GM21381 (cell line): ENCODE data around the gene ZNF208.
"Not testable (repeated sequence)": the region's sequence is repeated elsewhere in the genome, so short reads cannot be mapped to it uniquely, and the experiment has no call there.

Source experiments
- ATAC-seq: cut with Tn5 transposase; IDR thresholded peaks from one replicate; pipeline ENCODE4 v1.9.1; 2021; ENCODE audit warnings: mild to moderate bottlenecking, moderate library complexity; ENCODE audit not compliant: unreplicated experiment

ZNF208 gene

DNA sequence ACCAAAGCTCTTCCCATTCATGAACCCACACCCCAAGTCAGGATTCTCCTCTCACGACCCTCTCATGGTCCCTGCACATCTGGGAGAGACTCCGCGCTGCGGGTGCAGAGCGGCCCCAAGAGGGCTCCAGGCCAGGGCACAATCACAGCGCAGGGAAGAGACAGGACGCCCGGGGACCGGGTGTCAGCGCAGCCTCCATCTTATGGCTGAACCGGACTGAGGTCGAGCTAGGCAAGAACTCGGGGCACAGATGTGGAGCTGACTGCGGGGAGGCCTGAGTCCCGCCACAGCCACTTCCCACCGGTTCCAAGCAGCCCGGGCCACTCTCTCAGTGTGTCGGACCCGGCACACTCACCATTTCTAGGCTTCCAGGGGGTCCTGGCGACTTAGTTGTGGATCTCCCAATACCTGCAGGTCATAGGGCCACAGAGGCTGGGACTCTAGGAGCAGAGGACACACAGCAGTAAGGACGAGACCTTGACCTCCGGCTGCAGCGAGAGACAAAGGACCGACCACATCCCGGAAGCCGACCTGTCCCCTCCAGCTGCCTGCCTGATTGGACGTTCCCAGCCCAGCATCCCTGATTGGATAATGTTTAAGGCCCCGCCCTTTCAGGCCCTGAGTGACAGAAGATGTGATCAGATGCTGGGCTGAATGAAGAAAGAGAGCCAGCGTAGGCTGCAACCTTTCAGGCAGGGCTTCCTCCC lies at the start of gene ZNF208:
Gene ZNF208 (minus strand): TSS at position 507 of the 707 bp plus-strand sequence. CDS start 149 bp downstream, at position 358.
- not testable (repeated sequence) for ATAC-seq

DNA sequence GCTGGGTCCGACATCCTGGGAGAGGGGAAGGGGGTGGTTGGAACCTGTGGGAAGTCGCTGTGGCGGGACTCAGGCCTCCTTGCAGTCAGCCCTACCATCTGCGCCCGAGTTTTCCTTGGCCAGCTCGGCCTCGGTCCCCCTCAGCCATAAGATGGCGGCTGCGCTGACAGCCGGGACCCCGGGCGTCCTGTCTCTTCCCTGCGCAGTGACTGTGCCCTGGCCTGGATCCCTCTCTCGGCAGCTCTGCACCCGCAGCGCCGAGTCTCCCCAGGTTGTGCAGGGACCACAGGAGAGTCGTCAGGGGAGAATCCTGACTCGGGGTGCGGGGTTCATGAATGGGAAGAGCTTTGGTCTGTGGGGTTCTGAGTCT lies 41.9 kb upstream of the ZNF208 start:
- no peak for ATAC-seq

DNA sequence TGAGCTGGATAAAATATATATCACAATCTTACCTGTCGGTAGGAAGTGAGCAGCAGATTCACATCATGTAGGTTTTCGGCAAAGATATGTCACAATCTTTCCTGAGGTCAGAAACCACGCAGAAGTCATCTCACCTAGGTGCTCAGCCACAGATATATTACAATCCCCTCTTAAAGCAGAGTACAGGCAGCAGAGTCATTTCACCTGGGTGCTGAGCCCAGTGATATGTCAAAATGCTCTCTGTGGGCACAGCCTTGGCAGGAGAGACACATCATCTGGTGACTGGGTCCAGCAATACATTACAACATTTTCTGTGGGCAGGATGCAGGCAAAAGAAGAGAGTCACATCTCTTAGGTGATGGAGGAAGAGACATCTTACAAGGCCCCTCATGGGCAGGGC lies 30.4 kb upstream of the ZNF208 start:
- ATAC-seq = not testable (repeated sequence)

DNA sequence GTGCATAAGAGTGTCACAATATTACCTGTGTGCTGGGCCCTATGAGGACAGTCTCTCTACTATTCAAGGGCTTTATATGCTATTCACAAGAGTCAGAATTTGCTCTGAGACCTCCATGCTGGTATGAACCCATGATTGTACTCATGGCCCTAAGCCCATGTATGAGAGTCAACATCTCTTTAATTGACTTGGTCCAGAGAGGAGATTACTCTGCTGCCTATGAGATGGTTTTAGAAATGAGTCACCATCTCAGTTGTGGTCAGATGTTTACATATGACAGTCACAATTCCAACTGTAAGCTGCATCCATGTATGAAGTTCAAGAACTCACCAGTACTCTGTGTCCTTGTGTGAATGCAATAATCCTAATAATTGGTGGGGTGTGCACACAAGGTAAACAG lies 19.9 kb upstream of the ZNF208 start:
- no peak for ATAC-seq

DNA sequence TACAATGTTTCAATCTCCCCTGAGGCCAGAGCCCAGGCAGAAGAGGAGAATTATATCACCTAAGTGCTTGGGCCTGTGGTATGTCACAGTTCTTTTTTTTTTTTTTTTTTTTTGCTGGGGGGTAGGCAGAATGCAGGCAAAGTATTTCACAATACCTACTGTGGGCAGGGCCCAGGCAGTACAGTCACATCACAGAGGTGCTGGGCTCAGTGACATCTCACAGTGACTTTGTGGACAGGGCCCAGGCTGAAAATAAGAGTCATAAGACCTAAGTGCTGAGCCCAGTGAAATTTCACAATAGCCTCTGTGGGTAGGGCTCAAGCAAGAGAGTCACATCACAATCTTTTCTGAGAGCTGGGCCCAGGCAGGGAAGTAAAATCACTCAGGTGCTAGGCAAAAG lies 15.9 kb upstream of the ZNF208 start:
- ATAC-seq = no peak

DNA sequence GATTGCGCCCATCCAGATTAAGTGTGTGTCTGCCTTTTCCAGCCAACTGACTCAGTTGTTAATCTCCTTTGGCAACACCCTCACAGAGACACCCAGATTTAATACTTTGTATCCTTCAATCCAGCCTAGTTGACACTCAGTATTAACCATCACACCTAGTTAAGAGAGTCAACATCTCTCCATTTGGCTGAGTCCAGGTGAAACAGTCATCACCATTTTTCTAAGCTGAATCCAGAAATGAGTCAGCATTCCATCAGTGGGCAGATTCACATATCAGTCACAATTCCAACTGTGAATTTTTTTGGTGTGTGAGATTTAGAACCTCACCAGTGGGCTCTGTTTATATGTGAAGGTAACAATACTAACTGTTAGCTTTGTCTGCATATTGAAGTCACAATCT lies 14.8 kb upstream of the ZNF208 start:
- ATAC-seq = not testable (repeated sequence)

DNA sequence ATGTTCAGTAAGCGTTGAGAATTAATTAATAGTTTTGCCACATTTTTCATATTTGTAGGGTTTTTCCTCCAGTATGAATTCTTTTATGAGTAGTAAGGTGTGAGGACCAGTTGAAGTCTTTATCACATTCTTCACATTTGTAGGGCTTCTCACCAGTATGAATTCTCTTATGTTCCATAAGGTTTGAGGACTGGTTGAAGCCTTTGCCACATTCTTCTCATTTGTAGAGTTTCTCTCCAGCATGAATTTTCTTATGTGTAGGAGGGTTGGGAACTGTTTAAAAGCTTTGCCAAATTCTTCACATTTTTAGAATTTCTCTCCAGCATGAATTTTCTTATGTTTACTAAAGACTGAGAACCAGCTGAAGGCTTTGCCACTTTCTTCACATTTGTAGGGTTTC lies 40.3 kb downstream of the ZNF208 start:
- ATAC-seq = no peak

DNA sequence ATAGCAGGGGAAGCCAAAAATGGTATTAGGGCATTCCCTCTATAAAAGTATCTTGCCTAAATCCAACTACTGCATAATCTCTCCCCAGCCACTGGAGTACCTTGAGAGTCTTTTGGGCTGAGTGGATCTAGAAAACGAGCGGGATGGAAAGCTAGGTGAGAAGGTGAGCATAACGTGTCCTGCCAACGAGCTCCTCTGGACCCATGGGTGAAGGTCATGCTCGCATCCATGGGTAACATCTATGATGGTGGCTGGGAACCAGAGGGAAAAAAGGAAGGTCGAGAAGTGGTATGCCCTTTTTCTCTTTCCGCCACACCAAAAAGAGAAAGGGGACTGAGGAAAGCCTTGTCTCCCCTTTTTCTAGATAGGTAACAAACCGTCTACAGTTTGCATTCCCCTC lies 63.0 kb downstream of the ZNF208 start:
- no peak for ATAC-seq

DNA sequence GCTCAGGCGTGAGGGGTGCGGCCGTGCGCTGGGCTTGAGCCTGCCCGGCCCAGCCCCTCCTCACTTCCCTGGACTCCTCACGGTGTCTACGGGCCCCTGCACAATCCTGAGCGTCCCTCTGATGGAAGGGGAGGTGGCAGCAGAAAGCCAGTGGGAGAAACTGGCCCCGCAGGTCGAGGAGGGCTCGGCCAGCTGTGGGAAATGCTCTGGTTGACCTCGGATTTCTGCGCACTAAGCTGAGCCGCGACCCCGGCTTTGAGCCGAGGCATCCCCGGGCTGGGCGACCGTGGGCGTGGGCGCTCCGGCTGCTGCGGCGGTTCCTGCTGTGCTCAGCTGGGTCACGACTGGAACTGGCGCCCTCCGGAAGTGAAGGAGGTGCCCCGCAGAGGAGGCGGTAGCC lies 70.1 kb downstream of the ZNF208 start:
- ATAC-seq = no peak

DNA sequence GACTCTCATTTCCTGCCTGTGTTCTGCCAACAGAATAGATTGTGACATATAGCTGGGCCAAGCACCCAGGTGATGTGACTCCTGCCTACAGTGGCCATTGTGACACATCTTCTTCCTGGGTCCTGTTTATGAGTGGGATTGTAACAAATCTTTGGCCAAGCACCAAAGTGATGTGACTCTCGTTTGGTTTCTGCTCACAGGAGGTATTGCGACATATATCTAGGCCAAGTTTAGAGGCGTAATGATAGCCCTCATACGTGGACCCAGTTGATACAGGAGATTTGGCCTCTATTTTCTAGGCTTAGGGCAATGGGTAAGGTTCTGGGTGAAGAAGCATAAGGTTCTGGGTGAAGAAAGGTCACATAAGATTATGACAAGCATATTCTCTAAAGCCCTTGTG lies 76.2 kb downstream of the ZNF208 start:
- no peak for ATAC-seq

DNA sequence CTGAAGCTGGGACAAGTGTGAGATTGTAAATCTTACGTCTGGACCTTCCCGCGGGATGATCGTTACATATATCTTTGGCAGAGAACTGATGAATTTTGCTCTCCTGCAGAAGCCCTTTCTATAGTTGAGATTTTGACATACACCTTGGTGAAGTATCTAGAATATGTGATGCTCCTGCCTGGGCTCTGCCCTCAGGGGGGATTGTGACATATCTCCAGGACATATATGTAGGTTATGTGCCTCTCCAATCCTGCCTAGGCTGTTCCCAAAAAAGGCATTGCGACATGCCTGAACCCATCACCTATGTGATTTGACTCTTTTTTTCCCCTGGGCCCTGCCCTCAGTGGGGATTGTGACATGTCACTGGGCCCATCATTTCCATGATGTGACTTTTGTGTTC lies 76.6 kb downstream of the ZNF208 start:
- no peak for ATAC-seq

DNA sequence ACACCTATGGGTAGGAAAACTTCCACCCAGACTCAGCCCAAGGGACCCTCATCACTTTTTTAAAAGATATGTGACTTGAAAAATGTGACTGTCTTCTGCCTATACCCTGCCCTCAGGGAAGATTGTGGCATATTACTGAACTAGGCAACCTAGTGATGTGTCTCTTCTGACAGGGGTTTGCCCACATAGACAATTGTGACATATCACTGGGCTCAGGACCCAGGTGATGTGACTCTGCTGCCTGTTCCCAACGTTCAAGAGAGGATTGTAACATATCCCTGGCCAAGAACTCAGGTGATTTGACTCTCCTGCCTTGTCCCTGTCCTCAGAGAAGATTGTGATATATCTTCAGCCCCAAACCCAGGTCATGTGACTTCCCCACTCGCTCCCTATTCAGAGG lies 88.5 kb downstream of the ZNF208 start:
- no peak for ATAC-seq

DNA sequence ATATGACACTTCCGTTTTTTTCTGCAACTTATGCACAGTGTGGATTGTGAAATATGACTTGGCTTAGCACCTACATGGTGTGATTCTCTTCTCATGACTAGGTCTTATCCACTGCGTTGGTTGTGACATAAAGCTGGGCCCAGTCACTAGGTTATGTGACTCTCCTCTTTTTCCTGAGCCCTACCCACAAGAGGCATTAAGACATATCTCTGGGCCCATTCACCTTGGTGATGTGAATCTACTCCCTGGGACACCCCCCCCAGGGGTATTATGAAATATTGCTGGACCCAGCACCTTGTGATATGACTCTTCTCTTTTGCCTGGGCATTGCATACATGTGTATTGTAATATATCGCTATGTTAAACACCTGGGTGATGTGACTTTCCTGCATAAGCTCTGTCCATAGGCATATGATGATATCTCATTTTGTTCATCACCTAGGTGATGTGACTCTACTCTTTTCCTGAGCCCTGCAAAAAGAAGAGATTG lies 89.0 kb downstream of the ZNF208 start:
- no peak for ATAC-seq

DNA sequence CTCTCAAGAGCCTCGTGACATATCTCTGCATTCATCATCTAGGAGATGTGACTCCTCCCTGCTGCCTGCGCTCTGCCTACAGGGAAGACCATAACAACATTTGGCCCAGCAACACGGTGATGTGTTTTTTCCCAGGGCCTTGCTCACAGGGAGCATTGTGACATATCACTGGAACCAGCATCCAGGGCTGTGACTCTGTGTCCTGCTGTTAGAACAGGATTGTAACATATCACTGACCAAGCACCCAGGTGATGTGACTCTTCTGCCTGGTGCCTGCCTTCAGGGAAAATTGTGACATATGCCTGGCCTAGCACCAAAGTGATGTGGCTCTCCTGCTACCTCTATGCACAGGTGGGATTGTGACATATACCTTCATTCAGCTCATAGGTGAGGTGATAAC lies 95.3 kb downstream of the ZNF208 start:
- ATAC-seq = no peak

DNA sequence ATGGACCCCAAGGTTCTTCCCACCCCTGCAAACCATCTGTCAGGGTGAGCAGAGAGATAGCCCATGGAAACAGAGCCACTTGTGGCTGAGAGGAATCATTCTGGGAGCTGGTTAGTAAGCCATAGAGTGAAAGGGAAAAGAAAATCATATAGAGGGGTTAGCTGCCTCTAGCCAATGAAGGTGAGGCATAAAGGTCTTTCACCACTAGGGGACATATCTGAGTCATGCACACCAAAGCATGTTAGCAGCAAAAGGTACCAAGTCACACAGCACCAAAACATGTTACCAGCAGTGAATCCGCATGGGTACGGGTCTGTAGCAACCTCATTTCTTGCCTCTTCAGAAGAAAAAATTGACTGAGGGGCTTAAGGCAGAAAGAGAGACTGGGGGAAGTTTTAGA lies 98.1 kb downstream of the ZNF208 start:
- no peak for ATAC-seq

DNA sequence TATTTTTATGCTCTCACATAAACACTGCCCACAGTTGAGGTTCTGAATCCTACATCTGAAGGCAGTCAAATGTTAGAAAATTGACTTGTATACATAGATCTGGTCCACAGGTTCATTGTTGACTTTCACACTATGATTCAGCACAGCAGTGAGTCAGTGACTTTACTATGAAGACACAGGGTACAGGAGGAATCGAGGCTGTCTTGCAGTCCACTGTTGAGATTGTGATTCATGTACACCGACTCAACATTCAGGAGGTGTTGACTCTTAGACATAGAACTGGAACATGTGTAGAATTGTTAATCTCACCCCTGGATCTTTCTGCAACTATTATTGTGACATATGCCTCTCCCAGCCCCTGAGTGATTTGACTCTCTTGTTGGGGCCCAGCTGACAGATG lies 100.4 kb downstream of the ZNF208 start:
- no peak for ATAC-seq

DNA sequence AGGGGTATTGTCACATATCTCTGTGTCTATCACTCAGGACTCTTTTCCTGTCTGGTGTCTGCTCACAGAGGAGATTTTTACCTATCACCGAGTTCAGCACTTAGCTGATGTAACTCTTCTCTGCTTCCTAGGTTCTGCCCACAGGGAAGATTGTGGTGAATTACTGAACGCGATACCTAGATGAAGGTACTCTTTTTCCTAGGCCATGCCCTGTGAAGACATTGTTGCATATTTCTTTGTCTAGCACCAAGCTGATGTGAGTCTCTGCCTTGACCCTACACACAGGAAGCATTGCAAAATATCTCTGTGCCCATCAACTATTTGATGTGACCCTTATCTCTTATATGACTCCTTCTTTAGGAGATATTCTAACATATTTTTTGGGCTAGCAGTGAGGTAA lies 102.7 kb downstream of the ZNF208 start:
- no peak for ATAC-seq

DNA sequence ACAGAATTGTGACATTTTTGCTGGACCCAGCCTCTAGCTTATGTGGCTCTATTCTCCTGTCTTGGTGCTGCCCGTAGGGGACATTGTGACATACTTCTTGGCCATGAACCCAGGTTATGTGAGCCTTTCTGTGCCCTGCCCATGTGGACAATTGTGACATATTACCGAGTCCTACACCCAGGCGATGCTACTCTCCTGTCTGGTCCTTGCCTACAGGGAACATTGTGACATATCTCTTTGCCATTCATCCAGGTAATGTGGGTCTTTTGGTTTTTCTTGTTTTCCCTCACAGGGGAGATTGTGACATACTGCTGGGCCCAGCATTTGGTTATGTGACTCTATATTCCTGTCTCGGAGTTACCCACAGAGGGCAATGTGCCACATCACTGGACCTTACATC lies 103.2 kb downstream of the ZNF208 start:
- no peak for ATAC-seq

DNA sequence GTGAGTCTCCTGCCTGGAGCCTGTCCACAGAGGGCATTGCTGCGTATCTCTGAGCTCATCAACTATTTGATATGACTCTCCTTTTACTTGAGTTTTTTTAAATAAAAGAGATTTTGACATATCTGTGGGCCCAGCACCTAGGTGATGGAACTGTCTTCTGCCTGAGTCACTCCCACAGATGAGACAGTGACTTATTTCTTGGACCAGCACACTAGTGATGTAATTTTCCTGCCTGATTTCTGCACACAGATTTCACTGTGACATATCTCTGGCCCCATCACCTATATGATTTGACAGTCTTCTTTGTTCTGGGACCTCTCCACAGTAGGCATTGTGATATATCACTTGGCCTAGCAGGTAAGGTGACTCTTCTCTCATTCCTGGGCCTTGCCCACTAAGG lies 108.2 kb downstream of the ZNF208 start:
- ATAC-seq = no peak

DNA sequence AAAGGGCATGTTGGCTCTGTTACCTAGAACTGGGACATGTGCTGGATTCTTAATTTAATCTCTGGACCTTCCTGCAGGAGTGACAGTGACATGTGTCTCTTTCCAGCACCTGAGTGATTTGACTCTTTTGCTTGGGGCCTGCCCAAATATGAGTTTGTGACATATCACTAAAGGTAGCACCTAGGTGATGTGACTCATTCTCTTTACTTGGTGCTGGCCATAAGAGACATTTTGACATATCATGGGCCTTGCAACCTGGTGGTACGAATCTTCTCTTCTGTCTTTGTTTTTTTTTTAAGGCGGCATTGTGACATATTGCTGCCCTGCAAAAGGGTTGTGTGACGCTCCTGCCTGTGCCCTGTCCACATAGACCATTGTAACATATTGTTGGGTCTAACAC lies 108.9 kb downstream of the ZNF208 start:
- no peak for ATAC-seq

DNA sequence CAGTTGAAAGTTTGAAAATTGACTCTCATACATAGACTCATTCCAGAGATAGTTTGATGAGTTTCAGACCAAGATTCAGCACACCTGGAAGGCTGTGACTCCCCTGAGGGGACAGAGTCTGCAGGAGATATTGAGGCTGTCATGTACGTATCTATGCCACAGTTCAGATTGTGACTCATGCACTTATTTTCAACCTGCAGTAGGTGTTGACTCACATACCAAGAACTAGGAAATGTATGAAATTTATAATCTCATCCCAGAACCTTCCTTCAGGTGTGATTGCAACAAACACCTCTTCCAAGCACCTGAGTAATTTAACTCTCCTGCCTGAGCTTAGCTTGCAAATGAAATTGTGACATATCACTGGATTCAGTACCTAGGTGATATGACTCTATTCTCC lies 110.3 kb downstream of the ZNF208 start:
- no peak for ATAC-seq

DNA sequence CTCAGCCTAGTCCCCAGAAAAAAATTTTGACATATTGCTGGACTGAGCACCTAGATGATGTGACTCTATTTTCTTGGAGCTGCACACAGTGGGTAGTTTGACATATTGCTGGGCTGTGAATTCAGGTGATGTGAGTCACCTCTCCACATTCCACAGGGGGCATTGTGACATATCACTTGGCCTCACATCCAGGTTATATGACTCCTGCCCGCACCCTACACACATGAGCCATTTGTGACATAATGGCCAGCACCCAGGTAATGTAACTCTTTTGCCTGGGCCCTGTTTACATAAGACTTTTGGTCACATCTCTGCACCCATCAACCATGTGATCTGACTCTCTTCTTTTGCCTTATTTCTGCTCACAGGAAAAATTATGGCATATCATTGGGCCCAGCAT lies 119.7 kb downstream of the ZNF208 start:
- no peak for ATAC-seq

DNA sequence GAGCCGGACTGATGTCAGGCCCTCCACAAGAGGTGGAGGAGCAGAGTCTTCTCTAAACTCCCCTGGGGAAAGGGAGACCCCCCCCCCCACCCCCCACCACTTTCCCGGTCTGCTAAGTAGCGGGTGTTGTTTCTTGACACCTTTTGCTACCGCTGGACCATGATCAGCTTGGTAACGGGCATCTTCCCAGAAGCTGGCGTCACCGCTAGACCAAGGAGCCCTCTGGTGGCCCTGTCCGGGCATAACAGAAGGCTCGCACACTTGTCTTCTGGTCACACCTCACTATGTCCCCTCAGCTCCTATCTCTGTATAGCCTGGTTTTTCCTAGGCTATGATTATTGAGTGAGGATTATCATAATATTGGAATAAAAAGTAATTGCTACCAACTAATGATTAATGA lies 120.7 kb downstream of the ZNF208 start:
- not testable (repeated sequence) for ATAC-seq
